ENCODE data around the gene ZBTB7C. TPM values are rescaled to one million over a fixed set of nuclear protein-coding genes. Genes with fewer than 3 reads are reported as not detected.

Gene ZBTB7C
- total RNA-seq, 1 experiment from 2014 or later: 0.33 TPM

DNA sequence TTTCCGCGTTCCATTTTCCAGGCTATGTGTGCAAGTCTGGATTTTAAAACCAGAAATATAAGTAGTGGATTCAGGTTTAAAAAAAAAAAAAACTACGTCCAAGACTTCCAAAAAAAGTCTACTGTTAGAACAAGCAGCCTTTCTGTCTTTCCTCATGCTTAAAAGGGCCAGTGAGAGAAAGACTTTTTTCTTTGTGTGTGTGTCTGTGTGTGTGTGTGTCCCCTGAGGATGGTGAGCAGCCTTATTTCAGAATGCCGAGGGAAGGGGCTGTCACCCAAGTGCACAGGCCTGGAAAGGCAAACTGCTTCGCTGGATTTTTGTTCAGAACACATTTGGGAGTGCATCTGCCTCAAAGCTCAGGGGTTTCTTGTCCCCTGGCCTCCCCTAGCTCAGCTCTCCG lies 98.8 kb downstream of the ZBTB7C start:
- Histone ChIP-seq H2BK15ac (ENCODE audit: low read depth, low read length) (no peak overlapping the region), H4K91ac (ENCODE audit: insufficient read length, low read depth, low read length) (no peak overlapping the region), H2BK5ac (ENCODE audit: insufficient read length, low read length) (no peak overlapping the region), H2BK20ac (ENCODE audit: low read depth, low read length, poor library complexity, severe bottlenecking) (no peak overlapping the region), H3T11ph (ENCODE audit: low read length) (no peak overlapping the region), H2AFZ (ENCODE audit: low read length) (no peak overlapping the region), H4K8ac (replicated peaks; ENCODE audit: insufficient read length, low read depth, low read length) (no peak overlapping the region), H3K9ac (ENCODE audit: extremely low read depth, insufficient read length, low read length) (no peak overlapping the region), H3K27me3 (ENCODE audit: insufficient read depth, low read length) (no peaks in the 10 kb centered on the region), H3K79me1 (ENCODE audit: insufficient read depth, low read depth, low read length, poor library complexity, severe bottlenecking) (no peaks in the 10 kb centered on the region), H3K27ac (ENCODE audit: insufficient read length, low read depth, low read length) (no peak overlapping the region), H3K79me2 (ENCODE audit: insufficient read depth, low read length) (no peaks in the 10 kb centered on the region), H3K4me1 (ENCODE audit: insufficient read depth, low read length) (peaks cover 5% of the 10 kb centered on the region; the same call in 1 of the 2 replicates), H3K23me2 (ENCODE audit: insufficient read length, low read depth, low read length, poor library complexity, severe bottlenecking) (no peaks in the 10 kb centered on the region), H3K4me2 (ENCODE audit: insufficient read depth, insufficient read length, low read length) (no peak overlapping the region), H2AK5ac (ENCODE audit: insufficient read length, low read length) (no peak overlapping the region), H3K9me3 (ENCODE audit: control insufficient read depth, low read depth, low read length) (no peaks in the 10 kb centered on the region), H2BK12ac (ENCODE audit: insufficient read length, low read depth, low read length) (no peak overlapping the region), H3K18ac (ENCODE audit: insufficient read length, low read depth, low read length) (no peak overlapping the region), H2BK120ac (ENCODE audit: low read depth, low read length, poor library complexity, severe bottlenecking) (no peak overlapping the region), H3K23ac (ENCODE audit: insufficient read length, low read depth, low read length) (no peak overlapping the region), H4K5ac (ENCODE audit: insufficient read length, low read depth, low read length) (no peak overlapping the region), H3K4ac (ENCODE audit: low read depth, low read length) (no peak overlapping the region), H4K20me1 (ENCODE audit: control insufficient read depth, insufficient read depth, insufficient read length) (no peaks in the 10 kb centered on the region), H3K14ac (ENCODE audit: insufficient read depth, low read length) (no peak overlapping the region), H3K56ac (ENCODE audit: insufficient read length, low read depth, low read length) (no peak overlapping the region)
- TF ChIP-seq, protein P1, sequence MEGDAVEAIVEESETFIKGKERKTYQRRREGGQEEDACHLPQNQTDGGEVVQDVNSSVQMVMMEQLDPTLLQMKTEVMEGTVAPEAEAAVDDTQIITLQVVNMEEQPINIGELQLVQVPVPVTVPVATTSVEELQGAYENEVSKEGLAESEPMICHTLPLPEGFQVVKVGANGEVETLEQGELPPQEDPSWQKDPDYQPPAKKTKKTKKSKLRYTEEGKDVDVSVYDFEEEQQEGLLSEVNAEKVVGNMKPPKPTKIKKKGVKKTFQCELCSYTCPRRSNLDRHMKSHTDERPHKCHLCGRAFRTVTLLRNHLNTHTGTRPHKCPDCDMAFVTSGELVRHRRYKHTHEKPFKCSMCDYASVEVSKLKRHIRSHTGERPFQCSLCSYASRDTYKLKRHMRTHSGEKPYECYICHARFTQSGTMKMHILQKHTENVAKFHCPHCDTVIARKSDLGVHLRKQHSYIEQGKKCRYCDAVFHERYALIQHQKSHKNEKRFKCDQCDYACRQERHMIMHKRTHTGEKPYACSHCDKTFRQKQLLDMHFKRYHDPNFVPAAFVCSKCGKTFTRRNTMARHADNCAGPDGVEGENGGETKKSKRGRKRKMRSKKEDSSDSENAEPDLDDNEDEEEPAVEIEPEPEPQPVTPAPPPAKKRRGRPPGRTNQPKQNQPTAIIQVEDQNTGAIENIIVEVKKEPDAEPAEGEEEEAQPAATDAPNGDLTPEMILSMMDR (conservative IDR thresholded peaks at IDR 0.05): no peak
- no peak overlapping the region for H3K27ac Mint-ChIP-seq
- peaks cover 10% of the 10 kb centered on the region for H3K27me3 Mint-ChIP-seq (ENCODE audit: low read depth)
- H3K36me3 Mint-ChIP-seq (ENCODE audit: insufficient read depth in 1 of 3, low read depth in 3 of 3): no peaks in the 10 kb centered on the region
- H3K4me1 Mint-ChIP-seq: peaks cover 21 to 31% of the 10 kb centered on the region in 2 experiments
- WGBS (ENCODE audit: extremely low coverage, insufficient read length, low lambda C conversion rate): no CpG with 5 or more reads among the region's 6 CpGs
- H3K4me3 Mint-ChIP-seq: no peak overlapping the region; a peak in 1 of 5 replicates
- DNase-seq: no peak
- H3K9me3 Mint-ChIP-seq: no peaks in the 10 kb centered on the region

Data from H9 (cell line).